Bronchial epithelial cell (primary cell): ENCODE results near the gene HSF2BP. TPM values are rescaled to one million over a fixed set of nuclear protein-coding genes. Genes with fewer than 3 reads are reported as not detected.

Experiments
- DNase-seq: peaks from one replicate; pipeline ENCODE4 v3.0.0-alpha.2; 2010; ENCODE audit warnings: low read depth
- FAIRE-seq: peaks from 2 replicates; lab custom pipeline; 2011; peaks lifted over from hg19 to GRCh38; lab: Jason Lieb, UNC
- H3K27me3 ChIP-seq: 2 replicates; pipeline ENCODE4 v1.5.1; 2011; ENCODE audit warnings: low read length; ENCODE audit not compliant: control insufficient read depth, insufficient read depth
- H3K36me3 ChIP-seq: 2 replicates; pipeline ENCODE4 v1.5.1; 2011; ENCODE audit warnings: low read length; ENCODE audit not compliant: control insufficient read depth, insufficient read depth
- H3K4me3 ChIP-seq: 2 replicates; pipeline ENCODE4 v1.5.1; 2011; ENCODE audit warnings: mild to moderate bottlenecking, low read depth, low read length, control low read depth
- CTCF ChIP-seq: IDR thresholded peaks from 2 replicates; pipeline ENCODE4 v1.5.1; 2011; ENCODE audit warnings: mild to moderate bottlenecking, moderate library complexity, low read length, control low read depth, inconsistent platforms; ENCODE audit not compliant: insufficient read depth, severe bottlenecking
- total RNA-seq: library from RNA; depleted of rRNA; stranded (reverse); fragments of >200 nt; gene quantifications from 2 replicates; pipeline ENCODE4 v1.2.1, GENCODE V29; 2014

HSF2BP gene
- total RNA-seq, 1 donor from 2014 or later = 6.6 TPM

GRCh38 chr21:43690346-43690745 lies 31.1 kb upstream of the HSF2BP start:
- Histone ChIP-seq H3K27me3 (no peaks in the 10 kb centered on the region), H3K36me3 (peaks cover 49% of the 10 kb centered on the region), H3K4me3 (no peak overlapping the region)
- no peak for FAIRE-seq
- no peak for TF ChIP-seq CTCF
- no peak for DNase-seq

GRCh38 chr21:43689556-43690337 lies 30.5 kb upstream of the HSF2BP start:
- no peak for DNase-seq
- TF ChIP-seq CTCF = no peak

GRCh38 chr21:43688906-43689305 lies 29.6 kb upstream of the HSF2BP start:
- DNase-seq = no peak
- Histone ChIP-seq H3K4me3 (no peak overlapping the region), H3K27me3 (no peaks in the 10 kb centered on the region), H3K36me3 (peaks cover 49% of the 10 kb centered on the region)
- no peak for TF ChIP-seq CTCF
- no peak for FAIRE-seq

More at GRCh38 chr21:43689556-43690337, 30.5 kb upstream of the HSF2BP start:
- no peak for FAIRE-seq
- H3K36me3 ChIP-seq = peaks cover 51% of the 10 kb centered on the region
- H3K27me3 ChIP-seq = no peaks in the 10 kb centered on the region
- no peak overlapping the region for H3K4me3 ChIP-seq

GRCh38 chr21:43687566-43688399 lies 28.5 kb upstream of the HSF2BP start:
- DNase-seq = no peak
- no peaks in the 10 kb centered on the region for H3K27me3 ChIP-seq
- TF ChIP-seq CTCF = no peak
- H3K4me3 ChIP-seq = no peak overlapping the region
- FAIRE-seq = no peak
- peaks cover 44% of the 10 kb centered on the region for H3K36me3 ChIP-seq

GRCh38 chr21:43686811-43687565 lies 27.7 kb upstream of the HSF2BP start:
- Histone ChIP-seq H3K4me3 (no peak overlapping the region), H3K27me3 (no peaks in the 10 kb centered on the region), H3K36me3 (peaks cover 44% of the 10 kb centered on the region)
- no peak for TF ChIP-seq CTCF
- DNase-seq (no peak), FAIRE-seq (peak; percentile 32)
